T-helper 2 cell (primary cell): ENCODE results near the gene ARHGAP27.
A peak's percentile ranks its signal among the peaks of the same experiment; 100 is the strongest.
"Not testable (repeated sequence)": the region's sequence is repeated elsewhere in the genome, so short reads cannot be mapped to it uniquely, and the experiment has no call there.

Experiments
- DNase-seq, 5 experiments: peaks; one replicate each; pipeline versions ENCODE4 v3.0.0 to v3.0.0-alpha.2; 2012 to 2022

Gene ARHGAP27

GRCh38 chr17:45357364-45357997, 75.2 kb downstream of the ARHGAP27 start:
- DNase-seq = no peak

DNA sequence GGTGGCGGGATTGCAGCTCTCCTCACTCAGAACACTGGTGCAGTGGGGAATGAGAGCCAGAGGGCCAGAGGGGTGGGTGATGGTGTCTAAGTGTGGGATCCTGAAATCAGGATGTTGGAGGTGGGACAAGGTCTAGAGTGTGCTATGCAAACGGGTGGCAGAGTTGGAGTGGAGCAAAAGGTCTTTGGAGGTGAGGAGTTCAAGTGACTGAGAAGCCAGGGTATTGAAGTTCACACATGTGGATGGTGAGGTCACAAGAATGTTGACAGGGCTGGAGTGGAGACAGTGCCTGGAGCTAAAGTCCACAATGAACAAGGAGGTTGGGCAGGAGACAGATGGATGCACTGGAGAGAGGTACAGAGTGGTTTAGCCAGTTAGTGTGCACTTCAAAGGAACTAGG, 77.6 kb downstream of the ARHGAP27 start:
- no peak for DNase-seq

DNA sequence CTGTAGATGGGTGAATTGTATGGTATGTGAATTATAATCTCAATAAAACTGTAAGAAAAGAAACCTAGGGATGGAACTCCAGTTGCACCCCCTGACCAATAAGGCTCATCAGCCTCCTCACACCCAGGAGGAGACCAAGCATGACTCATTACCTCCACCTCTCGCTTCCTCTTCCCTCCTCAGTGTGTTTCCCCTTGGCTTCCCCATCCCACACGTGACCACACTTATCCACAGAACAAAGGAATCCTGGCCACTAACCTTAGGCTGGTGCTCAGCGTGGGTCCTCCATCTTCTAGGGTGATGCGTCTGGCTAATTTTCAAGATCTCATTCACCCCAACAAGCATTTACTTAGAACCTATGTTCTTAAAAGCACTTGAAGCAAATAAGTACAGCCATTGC, 79.6 kb downstream of the ARHGAP27 start:
- DNase-seq = peak in 1 of 5 experiments; percentile 40

- no peak for DNase-seq
These were observed 80.8 kb downstream of the ARHGAP27 start for GRCh38 chr17:45351831-45352230.

GRCh38 chr17:45347444-45347843, 85.2 kb downstream of the ARHGAP27 start:
- no peak for DNase-seq

DNA sequence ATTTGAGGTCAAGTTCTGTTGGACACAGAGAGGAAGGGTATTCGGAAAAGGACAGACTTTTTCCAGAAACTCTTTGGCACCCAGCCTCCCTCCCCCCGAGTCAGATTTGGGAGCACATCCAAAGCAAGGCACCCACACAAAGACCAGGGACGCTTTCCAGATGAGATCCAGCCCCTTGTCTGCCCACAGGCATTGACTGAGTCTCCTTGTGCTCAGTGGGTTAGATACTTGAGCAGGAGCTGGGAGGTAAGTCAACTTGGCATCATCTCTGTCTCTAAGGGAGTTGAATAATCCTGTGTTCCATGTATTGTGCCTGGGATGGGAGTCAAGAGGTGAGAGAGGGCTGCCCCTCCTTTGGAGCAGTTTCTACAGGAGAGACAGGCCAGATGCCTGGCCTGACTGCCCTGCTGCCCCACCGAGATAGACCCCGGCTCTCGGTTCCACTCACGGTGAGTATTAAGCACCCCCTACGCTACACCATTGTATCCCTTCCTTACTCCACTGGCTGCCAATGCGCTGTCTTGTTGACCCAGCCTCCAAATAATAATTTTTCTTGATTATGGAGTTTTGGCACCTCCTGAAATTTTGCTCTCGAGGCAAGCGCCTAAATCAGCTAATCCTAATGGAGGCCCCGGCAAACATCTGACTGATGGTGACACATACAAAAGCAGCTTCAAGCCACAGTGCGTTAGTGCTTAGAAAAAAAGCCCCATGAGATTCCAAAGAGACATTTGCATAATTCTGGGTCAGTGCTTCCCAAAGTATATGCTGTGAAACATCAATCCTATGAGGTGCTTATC, 86.3 kb downstream of the ARHGAP27 start:
- DNase-seq = no peak

DNA sequence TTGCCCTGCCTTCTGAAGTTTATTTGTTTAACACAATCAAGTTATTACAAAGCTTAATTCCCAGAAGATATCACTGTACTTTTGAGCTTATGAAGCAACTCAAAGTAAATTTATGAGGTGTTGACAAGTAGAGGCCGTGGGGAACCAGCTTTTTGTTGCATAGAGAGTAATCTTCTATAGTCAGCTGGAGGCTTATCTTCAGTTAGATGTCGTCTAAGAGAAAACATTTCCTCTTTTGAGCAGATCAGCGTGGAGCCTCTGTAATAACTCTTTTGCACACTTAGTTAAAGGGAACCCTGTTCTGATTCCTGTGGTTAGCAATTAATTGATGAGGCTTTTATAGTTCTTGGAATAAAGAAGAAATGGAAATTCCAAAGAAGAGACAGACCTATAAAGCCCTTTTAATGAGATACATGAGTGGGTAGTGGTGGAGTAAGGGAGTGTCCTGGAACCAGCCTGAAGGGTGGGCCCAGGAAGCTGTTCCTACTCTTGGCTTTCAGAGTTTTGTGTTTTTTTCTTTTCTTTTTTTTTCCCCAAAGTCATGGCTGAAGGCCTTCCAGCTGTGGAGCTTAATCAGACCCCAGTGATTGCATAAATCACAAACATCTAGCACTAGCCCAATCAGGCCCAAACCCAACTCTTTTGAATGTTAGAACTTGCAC, 87.0 kb downstream of the ARHGAP27 start:
- DNase-seq = no peak

DNA sequence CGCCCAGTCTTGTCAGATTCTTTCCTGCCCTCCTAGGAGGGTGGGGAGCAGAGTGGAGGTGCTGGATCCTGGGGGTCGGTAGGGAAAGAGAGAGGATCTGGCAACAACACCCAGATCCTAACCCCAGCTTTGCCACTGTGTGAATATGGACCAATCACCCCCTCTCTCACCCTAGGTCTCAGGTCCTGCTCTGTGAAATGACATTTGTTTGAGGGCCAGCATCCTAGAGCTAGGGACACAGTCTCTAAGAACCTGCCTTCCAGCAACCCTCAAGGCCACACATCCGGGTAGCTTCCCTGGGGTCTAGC, 87.5 kb downstream of the ARHGAP27 start:
- DNase-seq = no peak

DNA sequence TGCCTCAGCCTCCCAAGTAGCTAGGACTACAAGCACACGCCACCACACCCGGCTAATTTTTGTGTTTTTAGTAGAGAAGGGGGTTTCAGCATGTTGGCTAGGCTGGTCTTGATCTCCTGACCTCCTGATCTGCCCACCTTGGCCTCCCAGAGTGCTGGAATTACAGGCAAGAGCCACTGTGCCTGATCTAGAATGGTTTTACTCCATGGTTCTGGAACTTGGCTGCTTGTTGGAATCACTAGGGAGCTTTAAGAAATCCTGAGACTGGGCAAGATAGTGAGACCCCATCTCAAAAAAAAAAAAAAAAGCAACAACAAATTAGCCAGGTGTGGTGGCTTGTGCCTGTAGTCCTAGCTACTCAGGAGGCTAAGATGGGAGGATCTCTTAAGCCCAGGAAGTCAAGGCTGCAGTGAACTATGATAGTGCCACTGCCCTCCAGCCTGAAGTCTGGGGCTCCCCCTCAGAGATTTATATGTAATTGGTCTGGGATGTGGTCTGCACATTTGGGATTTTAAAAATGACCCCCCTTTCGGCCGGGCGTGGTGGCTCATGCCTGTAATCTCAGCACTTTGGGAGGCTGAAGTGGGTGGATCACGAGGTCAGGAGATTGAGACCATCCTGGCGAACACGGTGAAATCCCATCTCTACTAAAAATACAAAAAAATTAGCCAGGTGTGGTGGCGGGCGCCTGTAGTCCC, 88.6 kb downstream of the ARHGAP27 start:
- not testable (repeated sequence) for DNase-seq
